HG02970 (cell line): Measurements from ENCODE around the gene PDE3A.
"Not testable (repeated sequence)": the region's sequence is repeated elsewhere in the genome, so short reads cannot be mapped to it uniquely, and the experiment has no call there.

Experiments
- ATAC-seq: cut with Tn5 transposase; IDR thresholded peaks from one replicate; pipeline ENCODE4 v1.9.1; 2021; ENCODE audit warnings: mild to moderate bottlenecking, moderate library complexity, moderate number of reproducible peaks; ENCODE audit not compliant: unreplicated experiment, low FRiP score

PDE3A gene

GRCh38 chr12:20527417-20528163 is 159.3 kb downstream of the PDE3A start:
- ATAC-seq: no peak

GRCh38 chr12:20528208-20528607 is 159.9 kb downstream of the PDE3A start:
- no peak for ATAC-seq

GRCh38 chr12:20546267-20546666 is 177.9 kb downstream of the PDE3A start:
- no peak for ATAC-seq

GRCh38 chr12:20547816-20548575 is 179.7 kb downstream of the PDE3A start:
- ATAC-seq: no peak

- no peak for ATAC-seq
Observed at GRCh38 chr12:20548611-20549010, 180.3 kb downstream of the PDE3A start.

- no peak for ATAC-seq
Observed at GRCh38 chr12:20549108-20549719, 180.9 kb downstream of the PDE3A start.

GRCh38 chr12:20551742-20552442 is 183.6 kb downstream of the PDE3A start:
- not testable (repeated sequence) for ATAC-seq

GRCh38 chr12:20552586-20552985 is 184.2 kb downstream of the PDE3A start:
- not testable (repeated sequence) for ATAC-seq

- ATAC-seq: no peak
Observed at GRCh38 chr12:20555015-20555414, 186.7 kb downstream of the PDE3A start.

GRCh38 chr12:20555771-20556170 is 187.4 kb downstream of the PDE3A start:
- no peak for ATAC-seq

GRCh38 chr12:20557096-20557495 is 188.8 kb downstream of the PDE3A start:
- no peak for ATAC-seq

GRCh38 chr12:20560935-20561334 is 192.6 kb downstream of the PDE3A start:
- ATAC-seq: no peak

GRCh38 chr12:20561871-20562270 is 193.5 kb downstream of the PDE3A start:
- ATAC-seq: no peak

GRCh38 chr12:20567413-20567812 is 199.1 kb downstream of the PDE3A start:
- no peak for ATAC-seq

GRCh38 chr12:20572451-20572850 is 204.1 kb downstream of the PDE3A start:
- no peak for ATAC-seq

- ATAC-seq: no peak
Observed at GRCh38 chr12:20576528-20576927, 208.2 kb downstream of the PDE3A start.

- ATAC-seq: no peak
Observed at GRCh38 chr12:20577054-20577453, 208.7 kb downstream of the PDE3A start.

GRCh38 chr12:20578142-20578541 is 209.8 kb downstream of the PDE3A start:
- ATAC-seq: no peak

- ATAC-seq: no peak
Observed at GRCh38 chr12:20585055-20585625, 216.8 kb downstream of the PDE3A start.

GRCh38 chr12:20585913-20586312 is 217.6 kb downstream of the PDE3A start:
- no peak for ATAC-seq
